Panc1 (cell line): Measurements from ENCODE around the gene NAT10.

Source experiments
- CTCF ChIP-seq: fragments of 450-650 bp; IDR thresholded peaks from 2 replicates; pipeline ENCODE4 v1.5.1; 2017; ENCODE audit warnings: mild to moderate bottlenecking
- POLR2AphosphoS5 ChIP-seq: IDR thresholded peaks from 2 replicates; pipeline ENCODE4 v1.6.1; 2012; ENCODE audit warnings: mild to moderate bottlenecking, low read depth, low read length, moderate library complexity
- TCF7L2 ChIP-seq: IDR thresholded peaks from 2 replicates; pipeline ENCODE4 v1.6.1; 2011; ENCODE audit warnings: mild to moderate bottlenecking, low read depth, low read length, inconsistent platforms

GRCh38 chr11:34063061-34063795 is 42.2 kb upstream of the NAT10 start:
- TF ChIP-seq CTCF (no peak), POLR2AphosphoS5 (no peak), TCF7L2 (no peak)
